ENCODE data around the gene PLEKHA8.

PLEKHA8 gene

GRCh38 chr7:30028216-30028748 is at the start of gene PLEKHA8:
Gene PLEKHA8, plus strand, starts transcription at chr7:30028412. Its CDS starts 351 bp downstream, at chr7:30028763.
- peak; percentile 97 for DNase-seq

GRCh38 chr7:29980151-29980550 is 48.1 kb upstream of the PLEKHA8 start:
- DNase-seq: no peak

GRCh38 chr7:29987083-29987482 is 41.1 kb upstream of the PLEKHA8 start:
- no peak for DNase-seq

GRCh38 chr7:29987811-29988317 is 40.3 kb upstream of the PLEKHA8 start:
- no peak for DNase-seq

- peak; percentile 45 for DNase-seq
These were observed 39.6 kb upstream of the PLEKHA8 start for GRCh38 chr7:29988424-29989256.

GRCh38 chr7:29989257-29989995 is 38.8 kb upstream of the PLEKHA8 start, which contains the start of gene SCRN1:
Gene SCRN1, minus strand, starts transcription at chr7:29989801. Its CDS starts 20,734 bp downstream, at chr7:29969067.
- peak; percentile 51 for DNase-seq

GRCh38 chr7:29990931-29991330 is 37.3 kb upstream of the PLEKHA8 start:
- no peak for DNase-seq

GRCh38 chr7:29991937-29992336 is 36.3 kb upstream of the PLEKHA8 start:
- DNase-seq: no peak

- no peak for DNase-seq
These were observed 35.1 kb upstream of the PLEKHA8 start for GRCh38 chr7:29993140-29993539.

- no peak for DNase-seq
These were observed 32.6 kb upstream of the PLEKHA8 start for GRCh38 chr7:29995652-29996051.

GRCh38 chr7:29996321-29996720 is 31.9 kb upstream of the PLEKHA8 start:
- no peak for DNase-seq

GRCh38 chr7:29998489-29998888 is 29.7 kb upstream of the PLEKHA8 start:
- no peak for DNase-seq

GRCh38 chr7:30001998-30002397 is 26.2 kb upstream of the PLEKHA8 start:
- DNase-seq: no peak

GRCh38 chr7:30003098-30003497 is 25.1 kb upstream of the PLEKHA8 start:
- DNase-seq: no peak

GRCh38 chr7:30005464-30005863 is 22.7 kb upstream of the PLEKHA8 start:
- DNase-seq: no peak

GRCh38 chr7:30010021-30010420 is 18.2 kb upstream of the PLEKHA8 start:
- DNase-seq: no peak

GRCh38 chr7:30012757-30013156 is 15.5 kb upstream of the PLEKHA8 start:
- no peak for DNase-seq

- DNase-seq: no peak
These were observed 9.8 kb upstream of the PLEKHA8 start for GRCh38 chr7:30018451-30018850.

- no peak for DNase-seq
These were observed 8.8 kb upstream of the PLEKHA8 start for GRCh38 chr7:30019387-30019786.

GRCh38 chr7:30019960-30020359 is 8.3 kb upstream of the PLEKHA8 start:
- no peak for DNase-seq

GRCh38 chr7:30020535-30020934 is 7.7 kb upstream of the PLEKHA8 start:
- DNase-seq: no peak

- DNase-seq: no peak
These were observed 5.2 kb upstream of the PLEKHA8 start for GRCh38 chr7:30022991-30023390.

- no peak for DNase-seq
These were observed 4.7 kb upstream of the PLEKHA8 start for GRCh38 chr7:30023524-30023923.
